MM.1S (cell line): ENCODE results near the gene KDM2A.

Experiments used
- DNase-seq: peaks from one replicate; pipeline ENCODE4 v3.0.0-alpha.2; 2015
- H2AFZ ChIP-seq: fragments of 300-600 bp; sonication (generic); 2 replicates; pipeline ENCODE4 v1.6.0; 2016; ENCODE audit warnings: antibody characterized with exemption, low read length
- H3F3A ChIP-seq: fragments of 300-600 bp; sonication (generic); 2 replicates; pipeline ENCODE4 v1.6.1; 2016; ENCODE audit warnings: mild to moderate bottlenecking, antibody characterized with exemption, low read length, moderate library complexity, mixed read lengths; ENCODE audit not compliant: insufficient read depth
- H3K27ac ChIP-seq: fragments of 300-600 bp; sonication (generic); 2 replicates; pipeline ENCODE4 v1.5.1; 2016; ENCODE audit warnings: mild to moderate bottlenecking, low read length
- H3K27me3 ChIP-seq: fragments of 300-600 bp; sonication (generic); replicated peaks from 2 replicates; pipeline ENCODE4 v1.6.0; 2016; ENCODE audit warnings: low read length; ENCODE audit not compliant: insufficient read depth
- H3K36me3 ChIP-seq: fragments of 300-600 bp; sonication (generic); replicated peaks from 2 replicates; pipeline ENCODE4 v1.6.1; 2016; ENCODE audit warnings: mild to moderate bottlenecking, low read length, mixed read lengths; ENCODE audit not compliant: insufficient read depth
- H3K4me1 ChIP-seq: fragments of 300-600 bp; sonication (generic); 2 replicates; pipeline ENCODE4 v1.6.1; 2016; ENCODE audit warnings: low read length, mixed read lengths
- H3K4me2 ChIP-seq: fragments of 300-600 bp; sonication (generic); 2 replicates; pipeline ENCODE4 v1.6.0; 2016; ENCODE audit warnings: low read depth, low read length
- H3K4me3 ChIP-seq: fragments of 300-600 bp; sonication (generic); 2 replicates; pipeline ENCODE4 v1.5.1; 2016; ENCODE audit warnings: low read length, mixed read lengths
- H3K79me2 ChIP-seq: fragments of 300-600 bp; sonication (generic); 2 replicates; pipeline ENCODE4 v1.6.1; 2016; ENCODE audit warnings: mixed run types, low read length, mixed read lengths
- H3K9ac ChIP-seq: fragments of 300-600 bp; sonication (generic); 2 replicates; pipeline ENCODE4 v1.6.1; 2016; ENCODE audit warnings: low read length, mixed read lengths
- H3K9me2 ChIP-seq: fragments of 300-600 bp; sonication (generic); replicated peaks from 2 replicates; pipeline ENCODE4 v1.6.1; 2016; ENCODE audit warnings: mild to moderate bottlenecking, low read length, mixed read lengths; ENCODE audit not compliant: insufficient read depth
- H3K9me3 ChIP-seq: fragments of 300-600 bp; sonication (generic); replicated peaks from 2 replicates; pipeline ENCODE4 v1.6.1; 2016; ENCODE audit warnings: mild to moderate bottlenecking, low read length, mixed read lengths; ENCODE audit not compliant: insufficient read depth
- H4K20me1 ChIP-seq: fragments of 300-600 bp; sonication (generic); 2 replicates; pipeline ENCODE4 v1.6.1; 2016; ENCODE audit warnings: mild to moderate bottlenecking, low read length, moderate library complexity, mixed read lengths; ENCODE audit not compliant: insufficient read depth
- CTCF ChIP-seq: fragments of 300-600 bp; sonication (generic); IDR thresholded peaks from 2 replicates; pipeline ENCODE4 v1.5.1; 2016; ENCODE audit warnings: antibody characterized with exemption, low read length, mixed read lengths
- EZH2 ChIP-seq: fragments of 300-600 bp; sonication (generic); optimal IDR thresholded peaks from 2 replicates; pipeline ENCODE3; 2017; ENCODE audit warnings: low read depth, mild to moderate bottlenecking, antibody characterized with exemption, low read length, mixed read lengths
- EZH2phosphoT487 ChIP-seq: fragments of 300-600 bp; sonication (generic); IDR thresholded peaks from 2 replicates; pipeline ENCODE4 v1.6.1; 2018; ENCODE audit warnings: antibody characterized with exemption, low read length

KDM2A gene

GRCh38 chr11:67298786-67299185 is 179.7 kb downstream of the KDM2A start:
- no peaks in the 10 kb centered on the region for H3K27me3 ChIP-seq
- H3K9me2 ChIP-seq, result no peaks in the 10 kb centered on the region
- H3K79me2 ChIP-seq, result 0 out of 2 replicates have a peak, but pooled peaks cover 4% of the 10 kb centered on the region
- H3K36me3 ChIP-seq, result peaks cover 5% of the 10 kb centered on the region; the same call in 1 of the 2 replicates
- H2AFZ ChIP-seq, result no peak overlapping the region
- no peak for DNase-seq
- no peak overlapping the region for H3K27ac ChIP-seq
- H4K20me1 ChIP-seq, result no peaks in the 10 kb centered on the region
- H3F3A ChIP-seq, result no peaks in the 10 kb centered on the region
- no peaks in the 10 kb centered on the region for H3K9me3 ChIP-seq
- H3K4me3 ChIP-seq, result no peak overlapping the region
- H3K9ac ChIP-seq, result no peak overlapping the region
- no peaks in the 10 kb centered on the region for H3K4me1 ChIP-seq
- TF ChIP-seq CTCF (no peak), EZH2phosphoT487 (no peak), EZH2 (no peak)
- H3K4me2 ChIP-seq, result no peak overlapping the region

- Histone ChIP-seq H3K36me3 (peaks cover 5% of the 10 kb centered on the region; the same call in 1 of the 2 replicates), H3K9ac (no peak overlapping the region), H3K4me1 (no peaks in the 10 kb centered on the region)
Measured at GRCh38 chr11:67299471-67300191, 180.6 kb downstream of the KDM2A start.

GRCh38 chr11:67300256-67300755 is 181.2 kb downstream of the KDM2A start:
- Histone ChIP-seq H3K9ac (no peak overlapping the region), H3K79me2 (no peaks in the 10 kb centered on the region), H3F3A (no peaks in the 10 kb centered on the region), H3K9me3 (no peaks in the 10 kb centered on the region), H2AFZ (no peak overlapping the region), H3K4me2 (no peak overlapping the region), H3K9me2 (no peaks in the 10 kb centered on the region), H3K4me1 (no peaks in the 10 kb centered on the region), H3K27me3 (no peaks in the 10 kb centered on the region), H4K20me1 (no peaks in the 10 kb centered on the region), H3K36me3 (peaks cover 5% of the 10 kb centered on the region; the same call in 1 of the 2 replicates), H3K27ac (no peak overlapping the region), H3K4me3 (no peak overlapping the region)
- TF ChIP-seq EZH2 (no peak), CTCF (no peak), EZH2phosphoT487 (no peak)
- DNase-seq, result no peak

More at GRCh38 chr11:67299471-67300191, 180.6 kb downstream of the KDM2A start:
- H2AFZ ChIP-seq, result no peak overlapping the region
- no peaks in the 10 kb centered on the region for H3K9me3 ChIP-seq
- no peak for DNase-seq
- no peak for TF ChIP-seq EZH2phosphoT487
- no peak for TF ChIP-seq CTCF
- no peak for TF ChIP-seq EZH2
- H3F3A ChIP-seq, result no peaks in the 10 kb centered on the region
- no peaks in the 10 kb centered on the region for H3K27me3 ChIP-seq
- no peak overlapping the region for H3K27ac ChIP-seq
- no peak overlapping the region for H3K4me2 ChIP-seq
- no peaks in the 10 kb centered on the region for H3K9me2 ChIP-seq
- no peaks in the 10 kb centered on the region for H4K20me1 ChIP-seq
- H3K4me3 ChIP-seq, result no peak overlapping the region
- no peaks in the 10 kb centered on the region for H3K79me2 ChIP-seq
